HepG2 (cell line): ENCODE results near the gene TMEM131L. TPM values are rescaled to one million over a fixed set of nuclear protein-coding genes. Genes with fewer than 3 reads are reported as not detected.
"Not testable (repeated sequence)": the region's sequence is repeated elsewhere in the genome, so short reads cannot be mapped to it uniquely, and the experiment has no call there.

Experiments used
- ATAC-seq: fragments of 200-7000 bp; cut with Tn5 transposase; 3 replicates; pipeline ENCODE4 v1.9.1; 2020; ENCODE audit warnings: mild to moderate bottlenecking, moderate library complexity
- BruUV-seq: library from RNA; stranded (reverse); fragments of 400-500 nt; replicated peaks from 2 replicates; lab custom pipeline; 2021; lab: Mats Ljungman, UMichigan
- CTCF ChIA-PET: fragments of 300-600 bp; formaldehyde crosslinking; extraction: SDS; loops from one replicate; lab custom pipeline; 2021; ENCODE audit warnings: low total read pairs, inconsistent platforms, low intra/inter-chr PET ratio; lab: Yijun Ruan, JAX
- POLR2A ChIA-PET: fragments of 350-600 bp; sonication (Branson Sonifier 250); formaldehyde crosslinking; loops from one replicate; lab custom pipeline; 2020; ENCODE audit warnings: antibody characterized with exemption, inconsistent platforms; lab: Yijun Ruan, JAX
- DNase-seq: peaks from one replicate; pipeline ENCODE4 v3.0.0-alpha.2; 2015; ENCODE audit warnings: low spot score
- FAIRE-seq: peaks from 3 replicates; lab custom pipeline; 2011; peaks lifted over from hg19 to GRCh38; lab: Jason Lieb, UNC
- H2AFZ ChIP-seq: one replicate; pipeline ENCODE4 v1.6.1; 2011; ENCODE audit warnings: low read length, inconsistent platforms
- H3K27ac ChIP-seq: fragments of 300-600 bp; 3 replicates; pipeline ENCODE4 v1.8.0; 2011; ENCODE audit warnings: mixed run types, mild to moderate bottlenecking, mixed read lengths, low read length, inconsistent platforms; ENCODE audit not compliant: insufficient read depth; ENCODE audit errors: extremely low read length
- H3K27me3 ChIP-seq, 2 experiments: fragments of 200-600 bp in 1 of 2; 2 replicates in 1 of 2; 3 replicates in 1 of 2; pipeline versions ENCODE4 v1.6.0 to v1.8.0; 2011; ENCODE audit warnings: low read length in 2 of 2, mild to moderate bottlenecking in 2 of 2, moderate library complexity in 2 of 2, inconsistent platforms in 1 of 2; ENCODE audit not compliant: insufficient read depth in 2 of 2, control insufficient read depth in 1 of 2
- H3K36me3 ChIP-seq, 2 experiments: fragments of 200-600 bp in 1 of 2; replicated peaks in 1 of 2; 2 replicates in 1 of 2; 3 replicates in 1 of 2; pipeline versions ENCODE4 v1.5.1 to v1.8.0; 2011; ENCODE audit warnings: low read length in 2 of 2, inconsistent platforms in 1 of 2; ENCODE audit not compliant: insufficient read depth in 2 of 2, control insufficient read depth in 1 of 2
- H3K4me1 ChIP-seq: 2 replicates; pipeline ENCODE4 v1.5.1; 2012; ENCODE audit warnings: low read length, inconsistent platforms; ENCODE audit not compliant: insufficient read depth
- H3K4me2 ChIP-seq: 2 replicates; pipeline ENCODE4 v1.6.0; 2011; ENCODE audit warnings: low read depth, low read length, inconsistent platforms
- H3K4me3 ChIP-seq, 3 experiments: fragments of 200-600 bp in 1 of 3; sonication (generic), shearing (Covaris generic) in 1 of 3; replicated peaks in 1 of 3; 2 replicates each; pipeline ENCODE4 v1.5.1; 2011 to 2016; ENCODE audit warnings: low read length in 3 of 3, inconsistent platforms in 2 of 3, low read depth in 2 of 3, mild to moderate bottlenecking in 2 of 3, control low read depth in 1 of 3, mixed read lengths in 1 of 3; ENCODE audit not compliant: insufficient read depth in 1 of 3
- H3K79me2 ChIP-seq: one replicate; pipeline ENCODE4 v1.6.1; 2011; ENCODE audit warnings: low read length, inconsistent platforms; ENCODE audit not compliant: insufficient read depth
- H3K9ac ChIP-seq: 2 replicates; pipeline ENCODE4 v1.6.0; 2011; ENCODE audit warnings: mild to moderate bottlenecking, low read depth, low read length, inconsistent platforms; ENCODE audit not compliant: insufficient read depth
- H3K9me3 ChIP-seq: 2 replicates; pipeline ENCODE4 v1.5.1; 2012; ENCODE audit warnings: mild to moderate bottlenecking, low read length
- H4K20me1 ChIP-seq: 2 replicates; pipeline ENCODE4 v1.6.0; 2011; ENCODE audit warnings: inconsistent platforms, mild to moderate bottlenecking, low read length, moderate library complexity; ENCODE audit not compliant: insufficient read depth
- CBX2 ChIP-seq, 2 experiments: fragments of 200-600 bp in 1 of 2; sonication (generic); formaldehyde crosslinking in 1 of 2; IDR thresholded peaks; 2 replicates each; pipeline versions ENCODE4 v1.7.0 to v1.8.1; 2018 to 2022; ENCODE audit warnings: low read depth in 2 of 2, low read length in 1 of 2, mild to moderate bottlenecking in 1 of 2, missing genetic modification reagents in 1 of 2
- MAFF ChIP-seq: IDR thresholded peaks from 2 replicates; pipeline ENCODE4 v1.6.1; 2011; ENCODE audit warnings: low read depth, low read length, improper control_type of control experiment
- NFIC ChIP-seq: IDR thresholded peaks from 2 replicates; pipeline ENCODE4 v1.6.1; 2012; ENCODE audit warnings: mild to moderate bottlenecking, low read length, inconsistent platforms
- WGBS: methylation state at CpG from one replicate; pipeline ENCODE4 v1.1.6; 2017; ENCODE audit warnings: low lambda C conversion rate; 5-methylcytosine and 5-hydroxymethylcytosine counted together
- in situ Hi-C: cut with HindIII; loops from 2 replicates; pipeline ENCODE4 v1.10.0; 2017; ENCODE audit warnings: low pct_unique_long_range_greater_than_20kb; ENCODE audit not compliant: extremely low pct_ligation_motif_present
- intact Hi-C: fragments of 100-400 bp; cut with micrococcal nuclease; formaldehyde crosslinking; loops from one replicate; pipeline ENCODE4 v1.10.0; 2022; ENCODE audit not compliant: unreplicated experiment
- polyA plus RNA-seq, 8 experiments: library from polyadenylated mRNA; depleted of rRNA in 3 of 8; stranded (reverse) in 7 of 8; unstranded in 1 of 8; fragments of >200 nt; fragmentation: Illumina TruSeq in 4 of 8; extraction: Trizol in 4 of 8; gene quantifications; 2 replicates each; pipeline versions ENCODE4 v1.2.1 to v1.2.3, GENCODE V29; 2011 to 2016; ENCODE audit warnings: low read depth in 4 of 8, missing spikeins in 1 of 8, mixed read lengths in 1 of 8; ENCODE audit not compliant: insufficient read depth in 1 of 8
- total RNA-seq, 5 experiments: library from RNA; depleted of rRNA; stranded (reverse); fragments of >200 nt; fragmentation: Illumina TruSeq; extraction: Trizol; gene quantifications; 2 replicates each; pipeline ENCODE4 v1.2.3, GENCODE V29; 2016; ENCODE audit warnings: low read depth in 1 of 5

TMEM131L gene
- total and polyA plus RNA-seq, 2 of the 13 experiments (the other 11 are each of a cell fraction or from before 2014, with no cell fraction given) = 2.2 to 4.5 TPM

DNA sequence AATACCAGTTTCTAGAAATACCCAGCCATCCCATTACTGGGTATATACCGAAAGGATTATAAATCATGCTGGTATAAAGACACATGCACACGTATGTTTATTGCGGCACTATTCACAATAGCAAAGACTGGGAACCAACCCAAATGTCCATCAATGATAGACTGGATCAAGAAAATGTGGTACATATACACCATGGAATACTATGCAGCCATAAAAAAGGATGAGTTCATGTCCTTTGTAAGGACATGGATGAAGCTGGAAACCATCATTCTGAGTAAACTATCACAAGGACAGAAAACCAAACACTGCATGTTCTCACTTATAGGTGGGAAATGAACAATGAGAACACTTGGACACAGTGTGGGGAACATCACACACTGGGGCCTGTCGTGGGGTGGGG, 4.6 kb upstream of the TMEM131L start:
- BruUV-seq, POLR2A ChIA-PET, H2AFZ ChIP-seq, ATAC-seq, H3K79me2 ChIP-seq, H3K4me3 ChIP-seq, H4K20me1 ChIP-seq, intact Hi-C loops, CTCF ChIA-PET, DNase-seq, H3K9me3 ChIP-seq, H3K4me2 ChIP-seq, H3K9ac ChIP-seq, H3K27ac ChIP-seq, FAIRE-seq, in situ Hi-C loops, H3K36me3 ChIP-seq: not testable (repeated sequence)
- 46% methylated on average over 4 of the region's 4 CpGs for WGBS
- H3K27me3 ChIP-seq = peaks cover 0 to 12% of the 10 kb centered on the region in 2 experiments; a peak in 3 of 5 replicates
- H3K4me1 ChIP-seq = peaks cover 12% of the 10 kb centered on the region

DNA sequence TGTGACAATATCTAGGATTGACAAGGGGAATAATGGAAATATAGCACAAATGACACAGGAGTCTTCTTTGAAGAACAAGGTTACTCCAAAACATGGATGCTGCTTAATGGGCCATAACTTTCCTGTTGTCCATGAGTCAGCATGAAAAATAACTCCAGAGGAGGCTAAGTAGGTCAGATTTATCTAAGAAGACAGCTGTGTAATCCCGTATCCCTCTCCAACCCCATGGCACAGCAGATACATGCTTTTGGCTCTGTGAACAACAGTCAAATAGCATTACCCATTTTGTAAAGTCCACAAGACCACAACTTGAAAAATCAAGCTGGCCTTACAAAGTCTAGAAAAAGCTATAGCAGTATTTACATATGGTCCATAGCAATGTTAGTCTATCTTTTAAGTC, 2.1 kb upstream of the TMEM131L start:
- H3K27ac ChIP-seq = no peak overlapping the region
- 0% methylated on average over 1 of the region's 1 CpG for WGBS
- TF ChIP-seq MAFF = 0 out of 2 replicates have a peak, but pooled peaks have one; percentile 9
- TF ChIP-seq CBX2 (IDR thresholded peaks at IDR 0.05; ENCODE audit: low read depth, low read length) = no peak
- no peak for TF ChIP-seq CBX2 (CRISPR knock-in tag; IDR thresholded peaks at IDR 0.05; ENCODE audit: low read depth)
- TF ChIP-seq NFIC = no peak
- TF ChIP-seq, all 625 proteins: peak for 1
- peaks cover 0 to 12% of the 10 kb centered on the region in 2 experiments; a peak in 3 of 5 replicates for H3K27me3 ChIP-seq
- no peaks in the 10 kb centered on the region for H3K36me3 ChIP-seq
- ATAC-seq (no peak), FAIRE-seq (no peak), DNase-seq (no peak)
- H3K4me1 ChIP-seq = peaks cover 26% of the 10 kb centered on the region
- H3K9me3 ChIP-seq = no peaks in the 10 kb centered on the region
- H4K20me1 ChIP-seq = no peaks in the 10 kb centered on the region
- H3K9ac ChIP-seq = no peak overlapping the region
- H3K4me3 ChIP-seq = no peak overlapping the region
- ChIA-PET CTCF (no interaction called here), POLR2A (no interaction called here)
- H3K4me2 ChIP-seq = no peak overlapping the region
- in situ Hi-C loops = no loop called here
- no peak overlapping the region for H2AFZ ChIP-seq
- no TSS peak for BruUV-seq
- intact Hi-C loops = no loop called here
- H3K79me2 ChIP-seq = no peaks in the 10 kb centered on the region
